Ascending aorta (tissue), 2 donors: ENCODE results near the gene SP7. TPM values are rescaled to one million over a fixed set of nuclear protein-coding genes. Genes with fewer than 3 reads are reported as not detected.

Experiments used
- DNase-seq, 2 donors: peaks; one replicate each; pipeline ENCODE4 v3.0.0-alpha.2; 2019; ENCODE audit warnings: low spot score in 2 of 2
- H3K27ac ChIP-seq, 2 donors: fragments of 200-600 bp; sonication (generic); one replicate each; pipeline ENCODE4 v1.5.1; 2016 to 2017; ENCODE audit warnings: mild to moderate bottlenecking in 1 of 2
- H3K27me3 ChIP-seq: fragments of 200-600 bp; sonication (generic); one replicate; pipeline ENCODE4 v1.5.1; 2017
- H3K36me3 ChIP-seq, 2 donors: fragments of 200-600 bp; sonication (generic); one replicate each; pipeline ENCODE4 v1.5.1; 2016
- H3K4me1 ChIP-seq, 2 donors: fragments of 200-600 bp; sonication (generic); one replicate each; pipeline ENCODE4 v1.5.1; 2016 to 2017; ENCODE audit warnings: mild to moderate bottlenecking in 1 of 2
- H3K4me3 ChIP-seq, 2 donors: fragments of 200-600 bp; sonication (generic); one replicate each; pipeline ENCODE4 v1.5.1; 2016 to 2017; ENCODE audit warnings: mild to moderate bottlenecking in 1 of 2
- H3K9me3 ChIP-seq, 2 donors: fragments of 200-600 bp; sonication (generic); one replicate each; pipeline ENCODE4 v1.5.1; 2016
- intact Hi-C: fragments of 100-400 bp; cut with DNase I; formaldehyde crosslinking; loops from one replicate; pipeline ENCODE4 v1.15.1; 2023
- total RNA-seq: library from RNA; depleted of rRNA; stranded (reverse); fragments of >200 nt; gene quantifications from one replicate; pipeline ENCODE4 v1.1.0, GENCODE V29; 2016
- TF ChIP-seq, protein P1 (sequence below), 3 experiments: fragments of 200-600 bp in 2 of 3; fragments of 450-650 bp in 1 of 3; sonication (generic) in 2 of 3; IDR thresholded peaks; one replicate each; pipeline ENCODE4 v1.5.1; 2016 to 2019; ENCODE audit warnings: antibody characterized with exemption in 3 of 3, mild to moderate bottlenecking in 1 of 3, moderate library complexity in 1 of 3

Gene SP7
- total RNA-seq, 1 donor from 2014 or later = not detected

DNA sequence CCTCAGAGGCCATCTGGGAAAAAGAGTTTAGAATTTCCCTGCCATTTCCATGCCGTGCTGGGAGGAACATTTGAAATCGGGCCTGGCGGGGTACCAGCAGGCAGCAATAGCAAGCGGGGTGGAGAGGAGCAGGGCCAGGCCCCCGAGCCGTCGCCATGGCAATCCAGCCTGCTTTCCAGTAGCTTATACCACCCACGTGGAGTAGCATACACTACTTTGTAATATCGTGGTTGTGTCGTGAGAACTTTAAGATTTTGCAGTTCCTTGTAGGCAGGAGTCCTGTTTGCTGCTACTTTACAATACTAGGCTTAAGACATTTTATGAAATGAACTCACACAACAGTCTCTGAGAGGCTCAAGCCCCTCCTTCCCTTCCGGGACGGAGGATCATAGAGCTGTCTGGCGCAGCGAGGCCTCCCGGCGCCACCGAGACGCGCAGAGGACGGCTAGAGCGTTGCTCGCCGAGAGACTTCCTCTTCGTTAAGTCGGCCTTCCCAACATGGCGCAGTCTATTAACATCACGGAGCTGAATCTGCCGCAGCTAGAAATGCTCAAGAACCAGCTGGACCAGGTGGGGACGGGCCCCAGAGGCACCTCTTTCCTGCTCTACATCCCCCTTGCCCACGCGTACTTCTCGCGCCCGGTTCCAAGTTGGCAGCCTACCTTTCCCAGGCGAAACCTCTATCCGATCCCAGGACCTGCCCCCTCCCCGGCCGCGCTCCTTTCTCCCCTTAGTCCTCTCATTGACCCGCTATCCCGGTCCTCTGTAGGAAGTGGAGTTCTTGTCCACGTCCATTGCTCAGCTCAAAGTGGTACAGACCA lies 40.9 kb downstream of the SP7 start, which contains the start of gene PFDN5:
TSS of gene PFDN5 (plus strand) at position 473 of the 821 bp plus-strand sequence. CDS start at position 499, 26 bp downstream.
- Histone ChIP-seq H3K36me3 (peaks cover 0 to 14% of the 10 kb centered on the region in 2 donors), H3K4me3 (peak within 1 kb of the TSS; percentile 56 to 90), H3K4me1 (peaks cover 10 to 20% of the 10 kb centered on the region in 2 donors), H3K27ac (peak within 1 kb of the TSS; percentile 85 to 92), H3K27me3 (no peaks in the 10 kb centered on the region), H3K9me3 (no peaks in the 10 kb centered on the region)
- peak; percentile 49 to 94 for DNase-seq
- intact Hi-C loops = loop anchor here (1.0 to 5.0 kb wide), 3 partner anchors 26 to 76 kb away; partner anchors contain the start of genes AAAS and RARG
- TF ChIP-seq, protein P1, sequence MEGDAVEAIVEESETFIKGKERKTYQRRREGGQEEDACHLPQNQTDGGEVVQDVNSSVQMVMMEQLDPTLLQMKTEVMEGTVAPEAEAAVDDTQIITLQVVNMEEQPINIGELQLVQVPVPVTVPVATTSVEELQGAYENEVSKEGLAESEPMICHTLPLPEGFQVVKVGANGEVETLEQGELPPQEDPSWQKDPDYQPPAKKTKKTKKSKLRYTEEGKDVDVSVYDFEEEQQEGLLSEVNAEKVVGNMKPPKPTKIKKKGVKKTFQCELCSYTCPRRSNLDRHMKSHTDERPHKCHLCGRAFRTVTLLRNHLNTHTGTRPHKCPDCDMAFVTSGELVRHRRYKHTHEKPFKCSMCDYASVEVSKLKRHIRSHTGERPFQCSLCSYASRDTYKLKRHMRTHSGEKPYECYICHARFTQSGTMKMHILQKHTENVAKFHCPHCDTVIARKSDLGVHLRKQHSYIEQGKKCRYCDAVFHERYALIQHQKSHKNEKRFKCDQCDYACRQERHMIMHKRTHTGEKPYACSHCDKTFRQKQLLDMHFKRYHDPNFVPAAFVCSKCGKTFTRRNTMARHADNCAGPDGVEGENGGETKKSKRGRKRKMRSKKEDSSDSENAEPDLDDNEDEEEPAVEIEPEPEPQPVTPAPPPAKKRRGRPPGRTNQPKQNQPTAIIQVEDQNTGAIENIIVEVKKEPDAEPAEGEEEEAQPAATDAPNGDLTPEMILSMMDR (IDR thresholded peaks at IDR 0.05) = no peak

DNA sequence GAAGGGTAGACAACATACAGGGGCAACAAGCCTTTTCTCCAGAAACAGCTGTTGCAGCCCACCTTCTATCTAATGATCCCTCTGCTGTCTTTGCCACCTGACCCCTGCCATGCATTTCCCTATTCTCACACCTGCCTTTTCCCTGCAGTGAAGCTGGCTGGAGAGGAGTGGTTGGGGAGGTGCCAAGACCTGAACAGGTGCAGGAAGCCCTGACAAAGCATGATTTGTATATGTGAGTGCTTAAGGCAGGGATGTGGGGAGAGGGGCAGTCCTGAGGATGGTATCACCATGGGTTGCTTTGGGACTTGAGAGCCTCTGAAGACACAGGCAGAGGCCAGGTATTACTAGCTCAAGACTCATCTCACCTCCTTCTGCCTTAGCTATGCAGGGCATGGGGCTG lies 43.7 kb downstream of the SP7 start:
- intact Hi-C loops = no loop called here

DNA sequence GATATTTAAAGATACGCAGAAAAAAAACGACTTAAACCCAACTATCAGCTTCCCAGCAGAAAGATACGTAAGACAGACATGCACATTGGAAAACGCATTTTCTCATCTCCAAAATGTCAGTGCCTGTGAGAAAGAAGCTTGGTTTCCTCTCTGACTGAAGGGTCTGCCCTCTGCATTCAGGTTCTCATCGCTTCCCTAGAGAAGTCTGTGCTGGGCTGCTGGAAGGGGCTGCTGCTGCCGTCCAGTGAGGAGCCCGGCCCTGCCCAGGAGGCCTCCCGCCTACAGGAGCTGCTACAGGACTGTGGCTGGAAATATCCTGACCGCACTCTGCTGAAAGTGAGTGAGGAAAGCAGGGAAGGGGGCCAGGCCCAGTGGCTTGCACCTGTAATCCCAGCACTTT lies 45.5 kb downstream of the SP7 start:
- DNase-seq = no peak
- Histone ChIP-seq H3K27ac (no peak overlapping the region), H3K9me3 (no peaks in the 10 kb centered on the region), H3K4me1 (peaks cover 0 to 4% of the 10 kb centered on the region in 2 donors), H3K4me3 (no peak overlapping the region), H3K27me3 (no peaks in the 10 kb centered on the region), H3K36me3 (no peaks in the 10 kb centered on the region)
- TF ChIP-seq, protein P1 (IDR thresholded peaks at IDR 0.05) = no peak
- intact Hi-C loops = no loop called here

More for the DNA sequence above, 43.7 kb downstream of the SP7 start:
- Histone ChIP-seq H3K27ac (no peak overlapping the region), H3K4me1 (peaks cover 6 to 11% of the 10 kb centered on the region in 2 donors), H3K27me3 (no peaks in the 10 kb centered on the region), H3K4me3 (no peak overlapping the region), H3K36me3 (peaks cover 0 to under 1% of the 10 kb centered on the region in 2 donors), H3K9me3 (no peaks in the 10 kb centered on the region)
- DNase-seq = no peak
- TF ChIP-seq, protein P1 (IDR thresholded peaks at IDR 0.05) = no peak

DNA sequence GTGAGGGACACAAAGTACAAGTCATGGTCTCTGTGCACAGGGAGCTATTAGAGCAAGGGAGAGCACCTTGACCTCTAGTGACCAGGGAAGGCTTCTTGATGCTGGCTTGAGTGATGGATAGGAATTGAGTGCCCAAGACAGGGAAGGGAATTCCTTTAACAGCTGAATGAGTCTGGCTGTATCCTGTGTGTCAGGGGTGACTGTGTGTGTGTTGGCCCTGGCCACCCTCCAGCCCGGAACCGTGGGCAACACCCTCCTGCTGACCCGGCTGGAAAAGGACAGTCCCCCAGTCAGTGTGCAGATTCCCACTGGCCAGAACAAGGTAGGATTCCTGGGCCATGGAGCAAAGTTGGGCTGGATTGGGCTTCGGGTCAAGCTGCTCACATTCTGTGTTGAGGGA lies 46.3 kb downstream of the SP7 start:
- intact Hi-C loops = no loop called here

DNA sequence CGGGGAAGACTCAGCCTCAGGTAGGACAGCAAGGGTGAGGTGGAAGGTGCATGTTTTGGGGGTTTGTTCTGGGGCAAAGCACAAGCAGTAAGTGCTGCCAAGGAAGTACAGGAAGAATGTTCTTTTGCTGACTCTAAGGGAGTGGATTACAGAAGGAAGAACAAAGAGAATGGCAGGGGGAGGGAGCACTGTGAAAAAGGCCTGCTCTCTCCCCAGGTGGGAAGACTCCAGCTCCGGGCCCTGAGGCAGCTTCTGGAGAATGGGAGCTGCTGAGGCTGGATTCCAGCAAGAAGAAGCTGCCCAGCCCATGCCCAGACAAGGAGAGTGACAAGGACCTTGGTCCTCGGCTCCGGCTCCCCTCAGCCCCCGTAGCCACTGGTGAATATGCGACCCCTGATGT lies 47.8 kb downstream of the SP7 start:
- H3K9me3 ChIP-seq = no peaks in the 10 kb centered on the region
- H3K27ac ChIP-seq = no peak overlapping the region
- H3K4me3 ChIP-seq = no peak overlapping the region
- no peak for DNase-seq
- no peaks in the 10 kb centered on the region for H3K4me1 ChIP-seq
- H3K36me3 ChIP-seq = no peaks in the 10 kb centered on the region
- no peaks in the 10 kb centered on the region for H3K27me3 ChIP-seq
- intact Hi-C loops = no loop called here
- TF ChIP-seq, protein P1 (IDR thresholded peaks at IDR 0.05) = no peak

More for the DNA sequence above, 46.3 kb downstream of the SP7 start:
- TF ChIP-seq, protein P1 (IDR thresholded peaks at IDR 0.05) = no peak
- no peak for DNase-seq
- H3K4me3 ChIP-seq = no peak overlapping the region
- H3K9me3 ChIP-seq = no peaks in the 10 kb centered on the region
- H3K4me1 ChIP-seq = peaks cover 0 to 3% of the 10 kb centered on the region in 2 donors
- H3K36me3 ChIP-seq = no peaks in the 10 kb centered on the region
- no peak overlapping the region for H3K27ac ChIP-seq
- no peaks in the 10 kb centered on the region for H3K27me3 ChIP-seq
